ENCODE data around the gene ATP6V0A4.

Gene ATP6V0A4

GRCh38 chr7:138657854-138658386, 140.1 kb downstream of the ATP6V0A4 start:
- no peak for DNase-seq (ENCODE audit: low read depth)
- H3K4me3 ChIP-seq (ENCODE audit: low read depth, low read length), result no peak overlapping the region
- no peak for TF ChIP-seq CTCF (IDR thresholded peaks at IDR 0.05; ENCODE audit: low read depth, low read length, missing control alignments)

DNA sequence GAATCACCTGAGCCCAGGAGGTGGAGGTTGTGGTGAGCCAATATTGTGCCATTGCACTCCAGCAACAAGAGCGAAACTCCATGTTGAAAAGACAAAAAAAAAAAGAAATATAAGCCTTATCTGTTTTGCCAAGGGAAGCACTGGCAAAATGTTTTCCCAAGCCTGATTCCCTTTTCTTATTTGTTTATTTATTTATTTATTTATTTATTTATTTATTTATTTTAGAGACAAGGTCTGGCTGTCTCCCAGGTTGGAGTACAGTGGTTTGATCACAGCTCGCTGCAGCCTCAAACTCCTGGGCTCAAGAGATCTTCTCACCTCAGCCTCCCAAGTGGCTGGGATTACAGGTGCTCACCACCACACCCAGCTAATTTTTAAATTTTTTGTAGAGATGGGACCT, 141.0 kb downstream of the ATP6V0A4 start:
- no peak for DNase-seq (ENCODE audit: low read depth)
- no peak overlapping the region for H3K4me3 ChIP-seq (ENCODE audit: low read depth, low read length)
- no peak for TF ChIP-seq CTCF (IDR thresholded peaks at IDR 0.05; ENCODE audit: low read depth, low read length, missing control alignments)
